ENCODE measurements around the gene LTBP1.

DNA sequence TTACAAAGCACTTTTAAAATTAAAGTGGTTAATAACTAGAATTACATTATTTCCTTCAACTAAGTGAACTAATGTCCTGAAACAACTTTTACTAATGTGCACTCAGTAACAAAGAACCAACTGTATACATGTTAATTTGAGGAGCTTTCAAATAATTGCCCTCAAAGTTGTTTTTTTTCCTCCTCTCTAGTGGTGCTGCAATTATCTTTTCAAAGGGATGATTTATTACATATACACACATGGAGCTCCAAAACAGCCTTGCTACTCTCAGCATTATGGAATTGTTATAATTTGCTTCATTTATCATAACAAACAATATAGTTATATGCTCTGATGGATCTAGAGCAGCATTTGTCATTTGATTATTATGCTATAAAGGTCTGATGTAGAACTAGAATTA is 283.4 kb downstream of the LTBP1 start:
- no peak for TF ChIP-seq CTCF (IDR thresholded peaks at IDR 0.05)
- no peak for TF ChIP-seq POLR2A (IDR thresholded peaks at IDR 0.05)

All from lower leg skin (tissue), 3 donors.